Measurements from ENCODE around the gene TNFRSF25.
"Not testable (repeated sequence)": the region's sequence is repeated elsewhere in the genome, so short reads cannot be mapped to it uniquely, and the experiment has no call there.

The TNFRSF25 gene

DNA sequence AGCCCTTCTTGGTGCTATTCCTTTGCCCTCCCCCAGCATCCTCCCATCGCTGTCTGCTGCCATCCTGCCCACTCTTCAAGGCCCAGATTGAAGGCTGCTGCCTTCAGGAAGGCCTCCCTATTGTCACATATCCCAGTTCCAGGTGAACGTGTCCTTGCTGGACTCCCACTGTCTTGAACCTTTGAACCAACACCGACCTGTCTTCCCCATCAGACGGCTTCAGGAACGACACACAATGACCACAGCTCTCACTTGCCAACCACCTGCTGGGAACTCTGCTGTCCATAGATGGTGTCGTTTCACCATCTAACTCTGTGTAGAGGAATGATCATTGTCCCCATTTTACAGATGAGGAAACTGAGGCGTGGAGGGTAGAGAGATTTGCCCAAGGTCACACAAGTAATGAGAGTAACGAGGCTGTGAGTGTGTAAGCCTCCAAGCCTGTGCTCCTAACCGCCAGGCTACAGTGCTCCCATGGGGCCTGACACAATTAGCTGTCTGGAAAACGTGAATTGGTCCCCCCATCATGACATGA, 35.4 kb upstream of the TNFRSF25 start:
- DNase-seq = no peak

DNA sequence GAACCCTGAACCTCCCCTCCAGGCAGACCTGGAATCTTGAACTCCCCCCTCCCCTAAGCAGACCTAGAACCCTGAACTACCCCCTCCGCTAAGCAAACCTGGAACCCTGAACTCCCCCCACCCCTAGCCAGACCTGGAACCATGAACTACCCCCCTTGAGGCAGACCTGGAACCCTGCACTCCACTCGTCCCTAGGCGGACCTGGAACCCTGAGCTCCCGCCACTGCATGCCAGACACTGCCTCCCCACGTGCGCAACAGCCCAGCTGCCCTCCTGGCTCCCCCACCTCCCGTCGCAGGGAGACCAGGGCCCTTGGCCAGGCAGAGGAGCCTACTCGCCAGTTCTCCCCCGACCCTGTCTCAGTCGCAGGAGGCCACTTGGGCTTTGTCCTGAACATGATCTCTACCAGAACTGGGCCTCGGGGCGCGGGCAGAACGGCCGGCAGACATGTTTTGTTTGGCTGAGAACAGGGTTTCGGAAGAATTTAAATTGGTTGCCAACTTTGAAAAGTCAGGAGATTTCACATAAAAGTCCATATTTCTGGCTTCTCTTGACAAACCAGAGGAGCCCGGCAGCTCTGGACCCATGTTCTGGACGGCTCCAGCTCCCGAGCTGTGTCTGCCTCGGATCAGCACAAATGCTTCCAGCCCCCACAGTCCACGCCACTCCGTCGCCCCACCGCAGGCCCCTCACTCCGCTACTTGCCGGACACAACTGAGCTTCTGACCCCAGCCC, 34.7 kb upstream of the TNFRSF25 start:
- DNase-seq = no peak

DNA sequence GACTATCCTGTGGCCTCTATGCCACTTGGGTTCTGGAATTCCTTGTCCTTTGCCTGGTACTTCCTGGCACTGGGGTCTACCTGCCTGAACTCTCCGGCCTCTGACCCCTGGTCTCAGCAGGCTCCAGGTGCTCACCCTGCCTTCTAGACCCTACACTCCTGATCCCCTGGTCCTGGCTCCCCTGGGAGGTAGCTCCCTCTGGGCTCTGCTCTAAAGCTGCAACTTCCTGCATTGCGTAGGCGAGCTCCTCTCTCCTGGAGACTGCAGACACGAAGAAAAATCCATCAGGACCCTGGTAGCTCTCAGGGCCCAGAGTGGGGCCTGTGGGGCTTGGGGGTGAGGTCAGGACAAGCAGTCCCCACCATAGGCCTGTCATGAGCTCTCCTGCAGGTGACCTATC, 33.3 kb upstream of the TNFRSF25 start:
- no peak for DNase-seq

DNA sequence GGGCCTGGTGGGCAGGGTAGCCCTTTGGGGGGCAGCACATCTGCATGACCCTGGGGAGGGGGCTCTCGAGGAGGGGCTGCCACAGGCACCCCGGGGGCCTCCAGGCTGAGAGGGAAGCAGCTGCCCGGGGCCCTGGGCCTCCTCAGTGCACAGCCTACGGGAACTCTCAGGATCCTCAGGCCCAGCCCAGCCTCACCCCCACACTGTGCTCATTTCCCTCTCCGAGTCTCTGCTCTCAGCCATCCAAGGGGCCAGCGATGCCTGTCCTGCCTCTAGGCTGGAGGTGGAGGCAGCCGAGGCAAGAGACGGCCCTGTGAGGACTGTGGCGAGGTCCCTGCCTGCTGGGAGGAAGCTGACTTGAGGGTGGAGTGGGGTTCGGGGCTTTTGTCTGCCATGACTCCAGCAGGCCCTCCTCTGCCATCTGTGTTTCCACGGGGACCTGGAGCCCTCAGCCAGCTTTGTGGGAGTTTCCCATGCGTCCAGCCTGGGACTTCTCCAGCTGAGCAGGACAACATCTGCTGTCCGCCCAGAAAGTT, 32.7 kb upstream of the TNFRSF25 start:
- DNase-seq = no peak

DNA sequence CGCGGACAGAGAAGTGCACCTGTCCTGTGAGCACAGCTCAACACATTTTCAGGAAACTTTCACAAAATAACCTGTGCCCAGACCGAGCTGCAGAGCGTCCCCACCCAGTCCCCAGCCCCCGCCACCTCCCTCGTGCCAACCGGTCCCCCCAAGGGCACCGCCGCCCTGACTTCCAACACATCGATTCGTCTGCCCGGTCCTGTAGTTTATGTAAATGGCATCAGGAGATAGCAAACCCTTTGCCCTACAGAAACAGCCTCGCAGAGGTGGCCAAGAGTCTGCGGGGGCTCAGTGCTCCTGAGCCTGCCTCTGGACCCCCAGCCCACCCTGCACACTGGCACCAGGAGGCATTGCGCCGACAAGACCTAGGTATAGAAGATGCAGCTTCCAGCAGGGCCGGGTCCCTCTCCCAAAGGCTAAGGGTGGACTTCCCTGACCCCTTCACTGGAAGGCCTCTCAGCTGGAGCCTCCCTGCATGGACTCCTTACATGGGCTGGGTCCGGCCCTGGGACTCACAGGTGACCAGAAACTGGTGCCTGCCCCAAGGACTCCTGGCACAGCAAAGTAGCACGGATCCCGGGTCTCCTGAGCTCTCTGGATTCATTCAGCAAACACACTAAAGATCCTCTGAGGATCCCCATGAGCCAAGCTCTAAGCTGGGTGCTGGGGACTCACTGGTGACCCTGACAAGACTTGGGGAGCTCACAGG, 32.0 kb upstream of the TNFRSF25 start:
- DNase-seq = no peak

DNA sequence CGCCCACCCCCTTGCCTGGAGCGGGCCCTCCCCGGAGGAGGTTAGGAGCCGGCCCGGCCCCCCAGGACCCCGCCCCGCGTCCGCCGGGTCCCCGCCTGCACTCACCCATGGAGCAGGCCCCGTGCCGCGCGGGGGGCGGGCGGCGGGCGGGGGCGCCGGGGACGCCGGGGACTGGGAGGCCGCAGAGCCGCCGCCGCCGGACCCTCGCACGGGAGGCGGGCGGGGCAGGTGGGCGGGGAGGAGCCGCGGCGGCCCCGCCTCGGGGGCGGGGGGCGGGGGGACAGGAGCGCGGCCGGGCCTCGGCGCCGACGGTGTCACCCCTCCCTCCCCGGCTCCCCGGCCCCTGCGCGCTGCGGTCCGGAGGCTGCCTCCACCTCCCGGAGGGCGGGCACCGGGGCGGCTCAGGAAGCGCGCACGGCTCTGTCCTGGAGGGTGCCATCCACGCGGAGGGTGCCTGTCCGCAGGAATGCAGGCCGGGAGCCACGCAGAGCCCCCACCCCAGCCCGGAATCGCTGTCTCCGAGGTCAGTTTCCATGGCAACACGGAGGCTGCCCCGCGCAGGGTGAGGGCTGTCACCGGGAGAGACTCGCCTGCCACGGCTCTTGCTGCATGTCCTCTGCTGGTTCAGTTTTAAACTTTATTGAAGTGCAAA, 31.4 kb upstream of the TNFRSF25 start:
- DNase-seq = peak; percentile 51

DNA sequence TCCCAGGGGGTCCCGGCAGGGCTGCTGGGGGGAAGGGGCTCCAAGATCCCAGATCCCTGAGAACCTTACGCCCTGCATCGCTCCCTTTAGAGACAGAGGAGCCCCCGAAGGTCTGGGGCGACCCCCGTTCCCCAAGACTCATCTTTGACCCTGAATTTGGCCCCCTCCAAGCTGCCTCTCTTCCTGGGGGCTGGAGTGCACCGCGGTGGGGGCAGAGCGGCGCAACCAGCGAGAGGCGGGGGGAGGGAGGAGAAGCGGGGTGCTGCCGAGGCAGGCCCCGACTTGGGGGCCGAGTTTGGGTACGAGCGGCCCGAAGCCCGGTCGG, 30.9 kb upstream of the TNFRSF25 start:
- no peak for DNase-seq

DNA sequence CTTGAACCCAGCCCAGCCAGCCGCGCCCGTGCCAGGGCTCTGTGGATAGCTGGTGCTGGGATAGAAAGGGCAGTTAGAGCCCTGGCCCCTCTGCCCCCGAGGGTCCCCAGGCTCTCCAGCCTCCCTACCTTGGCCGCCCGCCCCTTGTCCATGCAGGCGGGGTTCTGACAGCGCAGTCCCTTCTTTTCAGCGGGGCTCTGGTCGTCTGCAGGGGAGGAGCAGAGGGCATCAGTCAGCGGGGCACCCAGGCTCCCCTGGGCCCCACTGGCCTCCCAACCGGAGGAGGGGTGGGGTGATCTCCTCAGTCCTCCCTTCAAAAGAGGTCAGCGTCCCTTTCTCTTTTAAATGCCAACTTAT, 30.4 kb upstream of the TNFRSF25 start:
- DNase-seq = no peak

DNA sequence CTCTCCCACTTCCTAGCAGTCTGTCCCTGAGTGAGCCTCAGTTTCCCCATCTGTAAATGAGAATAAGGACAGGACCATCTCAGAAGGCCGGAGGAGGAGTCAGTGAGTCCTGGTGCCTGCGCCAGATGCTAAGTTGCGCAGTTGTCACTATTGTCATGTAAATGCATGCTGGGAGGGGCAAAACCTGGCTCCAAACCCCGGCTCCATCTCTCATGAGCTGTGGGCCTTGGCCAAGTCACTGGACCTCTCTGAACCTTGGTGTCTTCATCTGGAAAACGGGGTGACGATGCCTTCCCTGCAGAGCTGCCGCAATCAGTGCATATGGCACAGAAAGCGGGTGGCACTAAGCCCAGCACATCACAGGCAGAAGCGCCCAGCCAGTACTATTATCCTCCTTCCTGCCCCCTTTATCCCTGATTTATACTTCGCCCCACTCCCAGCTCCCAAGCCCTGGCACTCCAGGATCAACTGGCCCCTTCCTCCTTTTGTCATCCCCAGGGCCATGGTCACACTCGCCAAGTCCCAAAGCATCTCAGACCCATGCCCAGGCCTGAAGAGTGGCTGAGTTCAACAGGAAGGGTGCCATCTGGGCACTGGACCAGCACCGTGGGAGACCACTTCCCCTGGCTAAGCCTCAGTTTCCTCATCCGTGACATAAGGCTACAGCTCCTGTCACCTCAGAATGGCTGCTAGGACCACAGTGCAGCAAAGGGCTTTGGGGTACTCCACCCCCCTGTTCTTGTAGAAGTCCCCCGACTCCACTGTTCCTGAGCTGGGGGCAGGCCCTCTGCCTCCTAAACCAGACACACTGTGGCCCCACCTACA, 29.8 kb upstream of the TNFRSF25 start:
- no peak for DNase-seq

DNA sequence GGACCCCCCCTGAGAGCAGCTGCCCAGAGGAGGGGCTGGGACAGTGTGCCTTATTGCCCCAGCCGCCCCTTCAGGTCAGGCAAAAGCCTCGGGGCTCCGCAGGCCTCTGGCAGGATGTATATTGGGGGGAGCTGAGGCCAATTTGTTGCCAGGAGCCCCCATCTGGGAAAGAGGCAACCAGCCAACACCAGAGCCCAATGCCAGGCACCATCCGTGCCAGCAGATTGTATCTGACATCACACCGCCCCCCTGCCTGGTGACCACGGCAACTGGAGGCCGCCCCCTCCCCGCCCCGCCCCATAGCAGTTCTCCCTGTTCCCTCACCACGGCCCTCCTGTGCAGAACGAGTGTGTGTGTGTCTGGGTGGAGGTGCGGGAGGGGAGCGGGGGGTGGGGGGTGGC, 29.1 kb upstream of the TNFRSF25 start:
- no peak for DNase-seq

DNA sequence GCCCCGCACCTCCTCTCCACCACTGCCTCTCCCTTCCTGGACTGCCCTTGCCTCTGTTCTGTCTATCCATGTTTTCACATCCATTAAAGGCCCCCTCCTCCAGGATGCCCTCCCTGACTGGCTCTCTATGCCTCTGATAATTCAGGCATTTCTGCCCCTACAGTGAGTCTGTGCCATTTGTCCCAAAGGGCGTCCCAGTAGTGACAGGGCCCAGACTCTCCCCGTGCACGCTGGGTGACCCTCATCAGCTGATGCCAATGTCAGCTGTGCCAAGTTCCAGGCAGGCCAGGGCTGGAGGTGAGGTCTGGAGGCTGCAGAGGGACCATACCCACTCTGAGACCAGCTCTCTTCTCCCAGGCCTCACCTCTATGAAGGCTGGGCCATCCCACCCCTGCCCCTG, 28.7 kb upstream of the TNFRSF25 start:
- DNase-seq = no peak

DNA sequence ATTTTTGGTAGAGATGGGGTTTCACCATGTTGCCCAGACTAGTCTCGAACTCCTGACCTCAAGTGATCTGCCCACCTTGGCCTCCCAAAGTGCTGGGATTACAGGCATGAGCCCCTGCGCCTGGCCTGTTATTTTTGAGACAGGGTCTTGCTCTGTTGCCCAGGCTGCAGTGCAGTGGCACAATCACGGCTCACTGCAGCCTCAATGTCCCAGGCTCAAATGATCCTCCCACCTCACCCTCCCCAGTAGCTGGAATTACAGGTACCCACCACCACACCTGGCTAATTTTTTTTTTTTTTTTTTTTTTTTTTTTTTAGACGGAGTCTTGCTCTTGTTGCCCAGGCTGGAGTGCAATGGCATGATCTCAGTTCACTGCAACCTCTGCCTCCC, 27.9 kb upstream of the TNFRSF25 start:
- DNase-seq = not testable (repeated sequence)

DNA sequence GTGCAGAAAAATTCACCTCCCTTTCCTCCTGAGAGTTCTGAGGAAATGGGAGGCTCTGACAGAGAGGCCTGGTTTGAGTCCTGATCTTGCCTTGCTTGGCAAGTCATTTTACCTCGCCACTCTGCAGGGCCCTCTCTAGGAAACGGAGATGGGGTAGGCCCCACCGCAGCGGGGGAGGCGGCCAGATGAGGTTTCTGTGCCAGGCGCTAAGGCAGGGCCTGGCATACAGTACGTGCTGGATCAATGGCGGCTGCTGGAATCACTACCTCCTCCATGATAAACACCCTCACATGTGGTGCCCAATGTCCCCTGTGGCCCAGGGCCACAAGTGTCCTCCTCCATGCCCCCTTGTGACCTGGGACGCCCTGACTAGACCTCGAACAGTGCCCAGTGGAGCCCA, 26.0 kb upstream of the TNFRSF25 start:
- no peak for DNase-seq

DNA sequence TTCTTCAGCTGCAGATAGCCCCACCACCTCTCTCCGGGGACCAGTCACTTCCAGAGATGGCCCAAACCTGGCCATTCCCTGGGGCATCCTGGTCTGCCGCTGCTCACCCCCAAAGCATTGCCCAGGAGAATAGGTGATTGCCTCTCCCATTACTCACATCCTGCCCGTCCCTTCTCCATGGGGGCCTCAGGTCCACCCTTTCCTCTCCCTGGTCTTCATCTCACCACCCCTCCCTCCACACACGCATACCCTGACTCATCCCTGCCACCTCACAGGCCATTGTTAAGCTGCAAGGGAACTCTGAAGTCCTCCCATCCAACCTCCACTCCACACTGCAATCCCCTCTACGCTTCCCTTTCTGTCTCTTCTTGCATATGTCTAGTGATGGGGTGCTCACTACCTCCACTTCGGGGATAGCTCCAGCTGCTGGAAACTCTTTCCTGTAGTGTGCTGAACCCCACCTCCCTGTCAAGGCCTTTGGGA, 25.5 kb upstream of the TNFRSF25 start, which contains the start of gene PLEKHG5:
Gene PLEKHG5 (minus strand): TSS at position 188 of the 483 bp plus-strand sequence. CDS start 14,096 bp downstream, outside the sequence.
- no peak for DNase-seq

DNA sequence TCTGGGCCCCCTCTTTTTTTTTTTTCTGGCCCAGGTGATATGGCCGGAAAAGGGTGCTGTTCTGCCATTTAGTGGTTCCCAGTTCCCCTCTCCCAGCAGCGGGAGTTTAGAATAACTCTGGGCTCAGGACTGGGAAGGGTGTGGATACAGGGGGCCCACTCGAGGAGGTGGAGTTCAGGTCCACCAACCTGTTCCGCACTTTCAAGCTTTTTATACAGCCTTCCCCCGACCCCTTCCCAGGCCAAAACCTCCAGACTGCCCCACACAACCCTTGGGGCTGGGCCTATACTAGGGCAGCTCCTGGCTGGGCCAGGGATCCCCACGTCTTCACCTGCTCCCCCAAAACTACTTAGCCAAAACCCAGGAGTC, 25.1 kb upstream of the TNFRSF25 start:
- no peak for DNase-seq

DNA sequence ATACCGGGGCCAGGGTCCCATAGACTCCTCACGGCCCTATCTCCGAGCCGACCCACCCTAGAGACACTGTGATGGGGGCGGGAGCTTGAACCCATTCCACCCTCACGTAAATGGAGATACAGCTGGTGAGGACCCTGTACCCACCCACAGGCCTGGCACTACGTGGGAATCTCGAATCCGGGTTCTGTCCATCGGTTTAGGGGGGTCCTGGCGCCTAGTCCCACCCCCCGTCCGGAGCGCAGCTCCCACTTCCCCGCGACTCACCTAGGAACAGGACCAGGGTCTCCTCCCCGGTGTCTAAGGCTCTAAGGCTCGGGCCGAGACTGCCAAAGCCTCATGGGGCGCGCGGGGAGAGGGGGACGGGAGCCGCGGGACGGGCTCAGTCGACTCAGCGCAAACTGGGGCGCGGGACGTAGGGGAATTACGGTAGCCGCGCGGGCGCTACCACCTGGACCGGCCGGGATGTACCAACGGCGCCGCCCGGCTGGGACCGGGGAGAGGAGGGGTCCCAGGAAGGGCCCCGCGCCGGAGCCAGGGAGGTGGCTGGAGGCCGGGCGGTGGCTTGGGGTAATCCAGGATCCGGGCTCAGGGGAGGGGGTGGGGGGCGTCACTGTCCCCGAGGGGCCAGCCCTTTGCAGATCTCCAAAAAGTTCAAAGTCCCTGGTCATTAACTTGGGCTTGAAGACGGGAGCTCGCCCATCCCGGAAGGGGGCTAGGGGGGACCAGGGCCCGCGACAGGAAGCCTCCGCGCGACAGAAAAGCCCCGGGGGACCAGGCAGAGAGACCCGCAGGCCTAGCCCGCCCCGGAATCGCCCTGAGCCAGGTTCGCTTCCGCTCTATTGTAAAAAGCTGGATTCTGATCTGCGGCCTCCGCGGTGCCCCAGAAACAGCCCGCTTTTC, 24.5 kb upstream of the TNFRSF25 start:
- peak; percentile 38 for DNase-seq

DNA sequence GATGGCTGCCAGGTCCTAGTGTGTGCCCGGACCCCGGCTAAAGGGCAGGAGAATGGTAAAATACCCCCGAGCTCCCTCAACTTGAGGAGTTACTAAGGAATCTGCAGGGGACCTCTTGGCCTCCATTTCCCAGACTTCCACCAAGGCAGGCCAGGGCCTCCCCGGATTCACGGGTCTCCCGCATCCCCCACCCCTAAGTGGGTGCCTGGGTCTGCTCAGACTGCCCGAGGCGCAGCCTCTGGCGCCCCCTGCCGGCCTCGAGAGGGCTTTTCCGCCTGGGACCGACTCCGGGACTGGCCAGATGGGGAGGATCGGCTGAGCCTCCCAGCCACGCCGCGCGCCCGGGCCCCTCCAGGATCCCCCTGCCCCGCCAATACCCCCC, 23.8 kb upstream of the TNFRSF25 start:
- peak; percentile 63 for DNase-seq

DNA sequence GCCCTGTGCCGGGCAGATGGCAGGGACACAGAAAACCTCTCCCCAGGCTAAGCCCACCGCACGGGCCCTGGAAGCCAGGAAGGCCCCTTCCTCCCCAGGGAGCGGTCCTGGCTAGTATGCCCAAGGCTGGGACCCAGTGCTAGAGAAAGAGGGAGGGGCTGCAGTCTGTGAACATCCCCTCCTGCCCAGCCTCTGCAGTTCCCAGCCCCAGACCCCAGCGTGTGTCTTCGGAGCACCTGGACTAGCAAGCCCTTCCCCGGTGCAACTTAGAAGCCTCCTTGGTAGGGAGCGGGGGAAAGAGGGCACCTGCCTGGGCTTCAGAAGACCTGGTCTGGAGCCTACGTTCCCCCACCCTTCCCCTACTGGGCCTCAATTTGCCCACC, 23.4 kb upstream of the TNFRSF25 start:
- DNase-seq = no peak

DNA sequence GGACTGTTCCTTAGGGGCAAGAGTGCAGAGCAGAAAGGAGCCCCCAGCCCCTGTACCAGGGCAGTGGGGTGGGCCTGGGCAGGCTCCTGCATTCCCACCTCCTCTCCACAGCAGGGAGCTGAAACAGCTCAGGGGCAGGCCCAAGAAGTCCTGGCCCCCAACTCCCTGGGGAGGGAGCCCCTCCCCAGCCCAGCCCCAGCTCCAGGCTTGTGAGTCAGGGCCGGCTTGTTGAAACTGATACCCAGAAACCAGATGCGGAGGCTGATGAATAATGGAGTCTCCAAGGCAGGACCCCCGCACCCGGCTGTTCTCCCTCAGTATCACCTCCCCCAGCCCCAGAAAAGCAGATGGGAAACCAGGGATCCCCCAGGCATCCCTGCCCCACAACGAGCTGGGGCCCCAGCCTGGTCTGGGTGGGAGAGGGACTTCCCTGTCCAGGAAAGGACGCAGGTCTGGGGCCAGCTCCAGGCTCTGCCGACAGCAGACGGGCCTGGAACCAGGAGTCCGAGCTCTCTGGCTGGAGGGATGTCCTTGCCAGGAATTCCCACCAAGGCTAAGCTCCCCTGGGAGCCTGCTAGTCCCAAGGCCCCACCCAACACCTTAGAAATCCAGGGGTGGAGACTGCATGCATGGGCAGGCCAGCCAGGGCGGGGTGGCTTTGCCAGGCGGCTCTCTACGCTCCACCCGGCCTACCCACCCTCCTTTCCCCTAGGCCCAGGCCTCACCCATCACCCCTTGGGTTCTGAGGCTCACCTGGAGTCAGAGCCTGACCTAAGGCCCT, 22.8 kb upstream of the TNFRSF25 start:
- no peak for DNase-seq

DNA sequence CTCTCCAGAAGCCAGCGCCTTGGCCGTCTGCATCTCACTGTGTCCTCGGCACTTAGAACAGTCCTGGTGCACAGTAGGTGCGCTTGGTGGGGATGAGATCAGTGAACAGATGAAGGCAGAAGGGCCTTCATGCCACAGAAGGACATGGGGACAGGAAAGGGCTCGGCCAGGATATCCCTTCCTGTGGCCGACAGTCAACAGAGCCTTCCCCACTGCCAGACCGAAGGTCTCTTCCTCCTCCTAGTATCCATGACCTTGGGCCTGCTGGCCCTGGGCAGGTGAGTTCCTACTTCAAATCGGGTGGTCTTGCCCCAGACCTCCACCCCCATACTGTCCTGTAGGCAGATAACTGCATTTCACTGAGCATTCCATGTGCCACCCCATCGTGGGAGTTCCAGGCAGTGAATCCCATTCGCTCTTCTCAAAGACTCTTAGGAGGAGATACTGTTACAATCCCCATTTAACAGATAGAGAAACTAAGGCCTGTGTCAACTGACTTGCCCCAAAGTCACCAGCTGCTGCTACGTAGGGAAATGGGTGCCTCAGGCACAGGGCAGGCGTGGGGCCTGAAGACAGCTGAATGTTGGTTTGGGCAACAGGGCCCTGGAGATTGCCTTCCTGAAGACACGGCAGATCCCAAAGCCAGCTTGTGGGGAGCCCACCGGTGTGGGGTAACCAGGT, 22.0 kb upstream of the TNFRSF25 start:
- DNase-seq = no peak
